GM08714 (cell line): ENCODE data around the gene RNF26.

ENCODE experiments used
- H3K4me3 ChIP-seq: fragments of 200-500 bp; sonication (Bioruptor generic); 2 replicates; pipeline ENCODE4 v1.5.1; 2014; ENCODE audit warnings: mild to moderate bottlenecking, low read length, inconsistent platforms
- ZNF274 ChIP-seq: IDR thresholded peaks from 2 replicates; pipeline ENCODE4 v1.6.1; 2012; ENCODE audit warnings: mild to moderate bottlenecking, low read depth, low read length

Gene RNF26

DNA sequence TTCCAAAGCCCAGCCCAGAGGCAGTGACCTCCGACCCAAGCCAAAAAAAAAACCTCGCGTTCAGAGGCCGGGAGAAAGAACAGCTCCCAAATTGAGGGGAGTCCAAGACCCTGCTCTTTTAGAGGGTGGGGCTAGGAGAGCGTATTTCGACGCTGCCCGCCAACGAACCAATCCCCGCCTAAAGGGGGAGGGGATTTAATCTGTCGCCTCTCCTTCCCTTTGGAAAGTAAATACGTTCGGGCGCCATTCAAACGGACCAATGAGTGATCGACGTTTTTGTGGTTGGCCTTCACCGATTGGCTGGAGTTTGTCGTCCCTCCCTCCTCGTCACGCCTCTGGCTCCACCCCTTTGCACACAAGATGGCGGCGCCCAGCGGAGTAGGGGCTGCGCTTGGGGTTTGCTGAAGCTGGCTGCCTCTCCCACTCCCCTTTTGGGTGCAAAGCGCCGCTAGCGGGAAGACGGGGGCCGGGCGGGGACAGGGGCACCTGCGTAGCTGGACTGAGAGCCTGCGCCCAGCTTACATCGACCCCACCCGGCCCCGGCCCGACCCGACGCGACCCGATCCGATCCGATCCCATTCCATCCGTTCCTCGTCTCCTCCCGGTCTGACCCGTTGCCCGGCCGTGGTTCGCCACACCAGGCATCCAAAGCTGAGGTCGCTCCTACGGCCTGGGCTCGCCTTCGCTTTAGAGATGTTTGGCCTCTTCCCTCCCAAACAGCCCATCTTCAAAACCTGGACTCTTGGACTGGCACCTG is at the start of gene RNF26:
TSS of gene RNF26 (plus strand) at position 354 of the 757 bp plus-strand sequence. CDS start 596 bp downstream, outside the sequence.
- no peak for TF ChIP-seq ZNF274
- H3K4me3 ChIP-seq, result peak within 1 kb of the TSS; percentile 85

DNA sequence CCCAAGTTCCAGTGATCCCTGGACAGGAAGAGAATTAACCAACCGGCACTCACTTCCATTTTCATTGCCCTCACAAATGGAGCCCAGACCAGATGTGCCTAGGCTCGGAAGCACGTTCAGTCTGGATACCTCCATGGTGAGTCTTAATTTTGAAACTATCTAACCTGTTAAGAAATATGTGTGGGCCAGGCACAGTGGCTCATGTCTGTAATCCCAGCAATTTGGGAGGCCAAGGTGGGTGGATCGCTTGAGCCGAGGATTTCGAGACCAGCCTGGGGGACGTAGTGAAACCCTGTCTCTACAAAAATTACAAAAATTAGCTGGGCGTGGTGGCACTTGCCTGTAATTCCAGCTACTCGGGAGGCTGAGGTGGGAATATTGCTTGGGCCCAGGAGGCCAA is 48.9 kb upstream of the RNF26 start:
- TF ChIP-seq ZNF274, result no peak
- no peak overlapping the region for H3K4me3 ChIP-seq

DNA sequence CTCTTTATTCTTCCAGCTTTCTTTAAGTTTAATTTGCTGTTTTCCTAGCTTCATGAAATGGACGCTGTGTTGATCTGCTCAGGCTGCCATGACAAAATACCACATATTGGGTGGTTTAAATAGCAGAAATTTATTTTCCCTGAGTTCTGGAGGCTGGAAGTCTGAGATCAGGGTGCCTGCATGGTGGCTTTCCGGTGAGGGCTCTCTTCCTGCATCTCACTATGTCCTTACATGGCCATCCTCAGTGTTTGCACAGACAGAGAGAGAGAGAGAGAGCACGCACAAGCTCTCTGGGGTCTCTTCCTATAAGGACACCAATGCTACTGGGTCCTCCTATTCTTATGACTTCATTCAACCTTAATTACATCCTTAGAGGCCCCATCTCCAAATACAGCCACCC is 46.1 kb upstream of the RNF26 start:
- H3K4me3 ChIP-seq, result no peak overlapping the region
- no peak for TF ChIP-seq ZNF274

DNA sequence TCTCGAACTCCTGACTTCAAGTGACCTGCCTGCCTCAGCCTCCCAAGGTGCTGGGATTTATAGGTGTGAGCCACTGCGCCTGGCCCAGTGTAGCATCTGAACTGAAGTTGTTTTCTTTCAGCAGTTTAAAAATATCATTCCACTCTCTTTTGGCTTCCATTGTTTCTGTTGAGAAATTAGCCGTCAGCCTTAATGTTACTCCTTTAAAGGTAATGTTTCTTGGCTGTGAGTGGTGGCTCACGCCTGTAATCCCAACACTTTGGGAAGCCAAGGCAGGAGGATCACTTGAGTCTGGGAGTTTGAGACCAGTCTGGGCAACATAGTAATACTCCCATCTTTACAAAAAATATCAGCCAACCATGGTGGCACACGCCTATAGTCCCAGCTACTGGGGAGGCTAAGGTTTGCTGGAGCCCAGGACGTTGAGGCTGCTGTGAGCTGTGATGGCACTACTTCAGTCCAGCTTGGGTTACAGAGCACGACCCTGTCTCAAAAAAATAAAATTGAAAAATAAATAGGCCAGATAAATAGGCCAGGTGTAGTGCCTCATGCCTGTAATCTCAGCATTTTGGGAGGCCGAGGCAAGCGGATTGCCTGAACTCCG is 43.3 kb upstream of the RNF26 start:
- TF ChIP-seq ZNF274, result no peak

DNA sequence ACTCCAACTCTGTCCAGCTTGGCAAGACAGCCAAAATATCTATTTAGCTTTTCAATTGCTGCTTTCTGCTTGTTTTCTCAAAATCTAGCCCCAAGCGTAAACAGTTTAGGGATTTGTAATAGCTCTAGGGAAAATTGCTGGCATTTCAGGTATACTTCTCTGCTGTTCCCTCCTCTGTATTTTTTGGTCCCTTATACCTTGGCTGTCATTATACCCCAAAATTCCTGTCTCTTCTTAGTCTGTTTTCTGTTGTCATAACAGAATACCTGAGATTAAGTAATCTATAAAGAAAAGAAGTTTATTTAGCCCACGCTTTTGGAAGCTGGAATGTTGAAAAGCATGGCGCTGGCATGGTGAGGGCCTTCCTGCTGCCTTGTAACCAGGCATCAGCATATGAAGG is 40.9 kb upstream of the RNF26 start:
- no peak overlapping the region for H3K4me3 ChIP-seq
- TF ChIP-seq ZNF274, result no peak

More for the DNA sequence above, 43.3 kb upstream of the RNF26 start:
- H3K4me3 ChIP-seq, result no peak overlapping the region

DNA sequence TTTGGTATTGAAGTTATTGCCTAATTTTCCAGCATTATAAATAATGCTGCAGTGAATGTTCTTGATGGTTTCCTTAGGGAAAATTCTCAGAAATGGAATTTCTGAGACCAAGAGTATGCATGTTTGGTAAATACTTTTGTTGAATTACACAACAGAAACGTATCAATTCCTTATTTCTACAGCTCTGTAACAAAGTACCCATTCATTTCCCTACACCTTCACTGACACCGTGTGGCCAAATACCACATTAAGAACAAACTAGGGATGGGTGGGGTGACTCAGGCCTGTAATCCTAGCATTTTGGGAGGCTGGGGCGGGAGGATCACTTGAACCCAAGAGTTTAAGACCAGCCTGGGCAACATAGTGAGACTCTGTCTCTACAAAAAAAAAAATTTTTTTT is 39.1 kb upstream of the RNF26 start:
- TF ChIP-seq ZNF274, result no peak
- no peak overlapping the region for H3K4me3 ChIP-seq

DNA sequence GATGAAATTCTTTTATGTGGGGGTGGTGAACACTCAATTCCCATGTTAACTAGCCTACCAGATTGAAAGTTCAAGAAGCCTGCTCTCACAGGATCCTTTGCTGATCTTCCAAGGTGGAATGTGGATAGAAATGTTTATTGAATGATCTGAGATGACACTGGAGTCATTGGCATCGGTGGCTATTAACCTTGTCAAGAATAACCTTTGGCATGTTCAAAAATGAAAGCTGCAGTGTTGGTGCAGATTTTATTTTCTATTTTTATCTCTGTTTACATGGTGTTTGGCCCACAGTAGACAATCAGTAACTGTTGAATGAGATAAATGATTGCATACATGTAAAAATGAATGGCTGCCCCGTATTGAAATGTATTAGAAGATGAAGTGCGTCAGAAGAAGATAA is 36.4 kb upstream of the RNF26 start:
- no peak for TF ChIP-seq ZNF274

DNA sequence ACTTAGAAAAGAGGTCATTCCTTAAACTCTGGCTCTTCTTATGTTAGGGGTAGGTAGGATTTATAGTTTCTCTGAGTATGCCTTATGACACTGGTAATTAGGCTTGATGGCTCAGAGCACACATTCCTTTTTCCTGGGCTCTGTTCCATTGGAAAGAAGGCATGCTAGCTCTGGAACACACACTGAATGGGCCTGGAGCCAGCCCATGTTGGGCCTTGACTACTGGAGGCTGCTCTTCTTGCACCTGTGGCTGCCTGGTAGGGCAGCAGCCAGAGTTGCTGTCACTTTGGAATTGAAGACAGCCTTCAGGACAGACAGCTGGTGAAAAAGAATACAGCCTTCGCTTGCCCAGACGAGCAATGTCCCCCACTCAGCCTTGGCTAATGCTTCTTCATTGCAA is 35.6 kb upstream of the RNF26 start:
- TF ChIP-seq ZNF274, result no peak
- H3K4me3 ChIP-seq, result no peak overlapping the region

More for the DNA sequence above, 36.4 kb upstream of the RNF26 start:
- H3K4me3 ChIP-seq, result no peak overlapping the region

DNA sequence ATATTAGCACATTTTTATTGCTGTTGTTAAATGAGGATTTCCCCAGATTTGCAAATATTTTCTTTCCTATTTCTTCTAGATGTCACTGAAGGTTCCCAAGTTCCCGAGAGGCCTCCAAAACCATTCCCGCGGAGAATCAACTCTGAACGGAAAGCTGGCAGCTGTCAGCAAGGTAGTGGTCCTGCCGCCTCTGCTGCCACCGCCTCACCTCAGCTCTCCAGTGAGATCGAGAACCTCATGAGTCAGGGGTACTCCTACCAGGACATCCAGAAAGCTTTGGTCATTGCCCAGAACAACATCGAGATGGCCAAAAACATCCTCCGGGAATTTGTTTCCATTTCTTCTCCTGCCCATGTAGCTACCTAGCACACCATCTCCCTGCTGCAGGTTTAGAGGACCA is 34.9 kb upstream of the RNF26 start:
- no peak for TF ChIP-seq ZNF274

DNA sequence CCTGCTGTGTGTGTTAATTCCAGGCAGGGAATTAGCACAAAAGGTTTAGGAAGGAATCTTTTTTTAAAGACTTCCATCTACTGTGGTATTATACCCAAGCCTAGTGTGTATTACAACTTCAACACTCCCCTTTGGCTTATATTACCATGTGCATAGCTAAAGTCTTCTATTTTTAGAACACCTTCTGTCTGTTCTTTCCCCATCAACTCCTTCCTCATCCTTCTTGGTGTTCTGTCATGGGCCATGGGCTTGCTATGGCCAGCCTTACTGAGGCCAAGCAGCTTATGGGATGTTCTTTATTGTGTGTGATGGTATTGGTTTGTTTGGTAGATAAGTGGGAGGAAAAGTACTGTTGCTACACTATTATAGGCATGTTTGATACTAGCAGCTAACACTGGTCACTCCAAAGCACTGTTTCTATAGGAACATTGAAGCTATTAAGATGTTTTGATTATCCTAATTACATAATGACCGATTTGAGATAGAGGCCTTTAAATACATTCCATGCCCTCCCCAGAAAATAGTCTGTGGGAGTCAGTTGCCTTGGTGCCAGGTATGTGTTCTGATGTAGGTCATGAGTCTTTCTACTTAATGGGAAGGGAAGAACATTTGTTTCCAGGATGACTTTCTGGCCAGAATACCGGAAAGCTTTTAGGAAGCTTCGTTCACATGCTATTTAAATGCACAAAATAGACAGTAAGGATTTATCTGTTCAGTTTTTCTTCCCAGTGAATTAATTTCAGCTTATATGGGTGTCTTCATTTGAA is 33.9 kb upstream of the RNF26 start:
- H3K4me3 ChIP-seq, result no peak overlapping the region
- TF ChIP-seq ZNF274, result no peak

More for the DNA sequence above, 34.9 kb upstream of the RNF26 start:
- H3K4me3 ChIP-seq, result no peak overlapping the region

DNA sequence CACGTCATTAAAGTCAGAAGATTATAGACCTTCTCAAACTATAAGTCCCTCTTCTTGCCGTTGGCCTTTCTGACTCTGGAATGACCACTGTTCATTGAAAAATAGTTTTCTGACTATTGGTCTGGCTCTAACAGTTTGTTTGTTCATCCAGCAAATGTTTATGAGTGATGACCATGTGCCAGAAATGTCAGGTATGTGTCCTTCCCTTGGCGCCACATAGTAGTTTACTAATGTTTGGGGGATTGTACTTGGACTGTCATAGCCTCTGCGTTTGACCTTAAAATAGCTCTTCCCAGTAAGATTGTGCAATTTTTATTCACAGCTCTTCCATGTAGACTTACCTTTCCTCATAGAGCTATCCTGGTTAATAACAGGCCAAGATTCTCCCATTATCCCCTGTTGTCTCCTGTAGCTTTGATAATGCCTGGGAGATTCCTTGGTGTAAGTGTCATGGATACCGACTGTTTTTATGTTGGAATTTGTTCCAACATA is 31.1 kb upstream of the RNF26 start:
- no peak overlapping the region for H3K4me3 ChIP-seq
- TF ChIP-seq ZNF274, result no peak

DNA sequence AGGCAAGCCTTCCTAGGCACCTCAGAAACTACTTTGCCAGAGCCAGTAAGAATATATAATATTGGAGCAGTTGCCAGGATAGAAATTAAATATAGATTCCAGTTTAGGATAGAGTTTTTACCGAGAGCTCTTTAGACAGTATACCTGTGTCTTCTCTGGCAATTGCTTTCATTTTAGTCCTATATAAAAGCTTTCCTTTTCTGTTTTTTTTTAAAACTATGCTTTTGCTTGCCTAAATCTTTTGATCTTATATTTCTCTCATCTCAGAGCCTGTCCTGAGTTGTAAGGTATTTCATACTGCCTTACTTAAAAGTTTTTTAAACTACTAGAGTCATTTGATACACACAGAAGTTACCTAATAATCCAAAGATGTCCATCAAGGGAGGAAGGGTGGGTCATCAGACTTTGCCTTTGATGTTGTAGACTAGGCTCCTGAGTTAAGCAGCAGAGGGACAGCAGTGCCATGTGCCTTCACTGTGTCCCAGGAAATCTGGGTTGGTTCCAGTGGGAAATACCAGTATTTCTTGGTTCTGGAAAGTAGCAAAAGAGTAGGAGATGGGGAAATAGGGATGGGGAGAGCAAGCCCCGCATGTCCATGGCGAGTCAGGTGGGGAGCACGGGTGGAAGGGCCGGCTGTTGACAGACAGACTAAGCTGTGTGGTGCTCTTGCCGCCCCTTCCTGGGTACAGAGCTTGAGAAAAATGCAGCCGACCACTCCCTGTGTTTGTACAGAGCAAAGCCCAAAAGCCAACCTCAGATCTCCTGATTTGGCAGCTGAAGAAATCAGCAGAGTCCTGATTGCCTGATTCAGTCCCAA is 28.6 kb upstream of the RNF26 start:
- H3K4me3 ChIP-seq, result no peak overlapping the region
- no peak for TF ChIP-seq ZNF274

DNA sequence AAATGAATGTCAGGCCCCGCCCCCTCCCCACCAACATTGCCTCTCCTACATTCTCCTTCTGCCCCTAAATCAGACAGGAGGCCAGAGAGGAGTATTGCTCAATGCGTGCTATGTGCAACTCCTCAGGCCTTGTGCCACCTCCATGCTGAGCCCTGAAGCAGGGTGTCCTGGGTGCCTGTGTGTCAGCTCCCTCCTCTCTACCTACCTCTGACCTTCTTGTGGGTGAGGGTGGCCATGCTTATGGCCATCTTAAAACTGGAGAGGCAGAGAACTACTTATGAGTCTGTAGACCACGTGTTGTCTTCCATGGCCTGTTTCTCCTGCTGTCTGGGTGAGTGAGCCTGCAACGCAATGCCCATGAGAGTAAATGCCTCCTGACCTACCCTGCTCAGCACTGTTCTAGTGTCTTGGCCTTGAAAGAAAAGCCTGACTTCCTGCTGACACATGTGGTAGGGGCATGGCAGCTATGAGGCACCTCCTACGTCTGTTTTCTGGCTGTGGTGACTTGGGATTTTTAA is 27.9 kb upstream of the RNF26 start:
- H3K4me3 ChIP-seq, result no peak overlapping the region
- no peak for TF ChIP-seq ZNF274

DNA sequence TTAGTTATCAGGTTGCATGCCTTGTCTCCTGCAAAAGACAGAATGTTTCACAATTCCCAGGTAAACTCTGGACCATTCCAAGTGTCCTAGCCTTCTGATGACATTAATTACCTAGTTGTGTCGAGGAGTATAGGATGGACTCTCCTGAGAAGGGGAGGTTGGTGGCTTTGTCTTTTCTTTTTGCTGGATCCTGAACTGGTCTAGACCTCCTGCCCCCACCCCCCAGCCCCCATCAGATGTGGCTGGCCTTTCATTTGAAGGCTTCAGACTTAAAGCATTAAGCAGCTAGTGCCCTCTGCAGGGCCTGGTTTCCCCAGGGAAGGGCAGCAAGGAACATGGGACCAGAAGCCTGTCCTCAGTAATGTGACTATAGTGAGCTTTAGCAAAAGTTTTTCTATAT is 27.1 kb upstream of the RNF26 start:
- H3K4me3 ChIP-seq, result no peak overlapping the region
- TF ChIP-seq ZNF274, result no peak
